Measurements from ENCODE around the gene VWC2.
"Not testable (repeated sequence)": the region's sequence is repeated elsewhere in the genome, so short reads cannot be mapped to it uniquely, and the experiment has no call there.

Gene VWC2

GRCh38 chr7:49845626-49846025, 72.2 kb downstream of the VWC2 start:
- H3K27me3 ChIP-seq (ENCODE audit: control insufficient read depth in 1 of 2, insufficient read depth in 2 of 2, low read length in 2 of 2), result no peaks in the 10 kb centered on the region
- no peak overlapping the region for H3K9ac ChIP-seq (ENCODE audit: low read depth in 1 of 2, low read length in 2 of 2)
- H3K36me3 ChIP-seq (ENCODE audit: control insufficient read depth in 1 of 2, insufficient read depth in 2 of 2, low read length in 2 of 2), result no peaks in the 10 kb centered on the region
- H3K27ac ChIP-seq (ENCODE audit: low read depth, low read length), result no peak overlapping the region
- no peaks in the 10 kb centered on the region for H3K4me1 ChIP-seq (ENCODE audit: control insufficient read depth in 1 of 2, insufficient read depth in 2 of 2, low read length in 2 of 2)
- no peak overlapping the region for H3K4me3 ChIP-seq (ENCODE audit: low read depth in 1 of 2, low read length in 2 of 2)
- no peaks in the 10 kb centered on the region for H3K9me3 ChIP-seq (ENCODE audit: control insufficient read depth in 1 of 2, low read length in 2 of 2)

- H3K4me3 ChIP-seq (ENCODE audit: low read depth in 1 of 2, low read length in 2 of 2), result no peak overlapping the region
- no peaks in the 10 kb centered on the region for H3K4me1 ChIP-seq (ENCODE audit: control insufficient read depth in 1 of 2, insufficient read depth in 2 of 2, low read length in 2 of 2)
- no peaks in the 10 kb centered on the region for H3K9me3 ChIP-seq (ENCODE audit: control insufficient read depth in 1 of 2, low read length in 2 of 2)
- no peak overlapping the region for H3K27ac ChIP-seq (ENCODE audit: low read depth, low read length)
- H3K27me3 ChIP-seq (ENCODE audit: control insufficient read depth in 1 of 2, insufficient read depth in 2 of 2, low read length in 2 of 2), result no peaks in the 10 kb centered on the region
- H3K36me3 ChIP-seq (ENCODE audit: control insufficient read depth in 1 of 2, insufficient read depth in 2 of 2, low read length in 2 of 2), result no peaks in the 10 kb centered on the region
- H3K9ac ChIP-seq (ENCODE audit: low read depth in 1 of 2, low read length in 2 of 2), result no peak overlapping the region
Measured at GRCh38 chr7:49848211-49848841, 74.9 kb downstream of the VWC2 start.

DNA sequence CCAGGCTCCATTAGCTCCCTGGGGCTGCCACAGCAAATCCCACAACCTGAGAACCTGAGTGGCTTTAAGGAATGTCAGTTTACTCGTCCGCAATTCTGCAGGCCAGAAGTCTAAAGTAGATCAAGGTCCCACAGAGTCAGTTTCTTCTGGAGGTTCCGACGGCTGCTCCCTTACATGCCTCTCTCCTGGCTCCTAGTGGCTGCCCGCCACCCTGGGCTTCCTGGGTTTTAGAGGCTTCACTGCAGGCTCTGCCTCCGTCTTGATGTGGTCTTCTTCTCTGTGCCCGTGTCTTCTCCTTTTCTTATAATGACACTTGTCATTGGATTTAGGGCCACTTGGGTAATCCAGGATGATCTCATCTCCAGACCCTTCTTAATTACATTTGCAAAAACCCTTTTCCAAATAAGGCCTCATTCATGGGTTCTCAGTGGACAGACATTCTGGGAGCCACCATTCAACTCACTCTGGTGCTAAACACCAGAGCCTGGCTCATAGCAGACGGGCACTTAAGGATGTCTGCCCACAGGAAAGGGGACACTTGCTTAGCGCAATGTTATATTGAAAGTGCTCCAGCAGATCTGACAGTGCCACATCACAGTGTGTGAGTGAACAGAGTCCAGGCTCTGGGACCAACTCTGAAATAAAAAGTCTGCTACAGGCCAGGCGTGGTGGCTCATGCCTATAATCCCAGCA, 77.6 kb downstream of the VWC2 start:
- no peaks in the 10 kb centered on the region for H3K36me3 ChIP-seq (ENCODE audit: control insufficient read depth in 1 of 2, insufficient read depth in 2 of 2, low read length in 2 of 2)
- no peak overlapping the region for H3K27ac ChIP-seq (ENCODE audit: low read depth, low read length)
- H3K9me3 ChIP-seq (ENCODE audit: control insufficient read depth in 1 of 2, low read length in 2 of 2), result no peaks in the 10 kb centered on the region
- H3K4me3 ChIP-seq (ENCODE audit: low read depth in 1 of 2, low read length in 2 of 2), result no peak overlapping the region
- no peaks in the 10 kb centered on the region for H3K27me3 ChIP-seq (ENCODE audit: control insufficient read depth in 1 of 2, insufficient read depth in 2 of 2, low read length in 2 of 2)
- H3K9ac ChIP-seq (ENCODE audit: low read depth in 1 of 2, low read length in 2 of 2), result no peak overlapping the region
- H3K4me1 ChIP-seq (ENCODE audit: control insufficient read depth in 1 of 2, insufficient read depth in 2 of 2, low read length in 2 of 2), result no peaks in the 10 kb centered on the region

DNA sequence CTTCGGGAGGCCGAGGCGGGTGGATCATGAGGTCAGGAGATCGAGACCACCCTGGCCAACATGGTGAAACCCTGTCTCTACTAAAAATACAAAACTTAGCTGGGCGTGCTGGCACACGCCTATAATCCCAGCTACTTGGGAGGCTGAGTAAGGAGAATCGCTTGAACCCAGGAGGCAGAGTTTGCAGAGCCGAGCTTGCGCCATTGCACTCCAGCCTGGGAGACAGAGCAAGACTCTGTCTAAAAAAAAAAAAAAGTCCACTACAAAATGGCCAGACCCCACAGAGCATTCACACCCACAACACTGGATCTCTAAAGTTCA, 78.1 kb downstream of the VWC2 start:
- not testable (repeated sequence) for H3K4me3 ChIP-seq (ENCODE audit: low read depth in 1 of 2, low read length in 2 of 2); H3K9ac ChIP-seq (ENCODE audit: low read depth in 1 of 2, low read length in 2 of 2); H3K36me3 ChIP-seq (ENCODE audit: control insufficient read depth in 1 of 2, insufficient read depth in 2 of 2, low read length in 2 of 2); H3K9me3 ChIP-seq (ENCODE audit: control insufficient read depth in 1 of 2, low read length in 2 of 2); H3K27ac ChIP-seq (ENCODE audit: low read depth, low read length); H3K27me3 ChIP-seq (ENCODE audit: control insufficient read depth in 1 of 2, insufficient read depth in 2 of 2, low read length in 2 of 2); H3K4me1 ChIP-seq (ENCODE audit: control insufficient read depth in 1 of 2, insufficient read depth in 2 of 2, low read length in 2 of 2)

GRCh38 chr7:49852619-49853462, 79.4 kb downstream of the VWC2 start:
- no peaks in the 10 kb centered on the region for H3K36me3 ChIP-seq (ENCODE audit: control insufficient read depth in 1 of 2, insufficient read depth in 2 of 2, low read length in 2 of 2)
- no peak overlapping the region for H3K4me3 ChIP-seq (ENCODE audit: low read depth in 1 of 2, low read length in 2 of 2)
- no peak overlapping the region for H3K9ac ChIP-seq (ENCODE audit: low read depth in 1 of 2, low read length in 2 of 2)
- no peak overlapping the region for H3K27ac ChIP-seq (ENCODE audit: low read depth, low read length)
- no peaks in the 10 kb centered on the region for H3K4me1 ChIP-seq (ENCODE audit: control insufficient read depth in 1 of 2, insufficient read depth in 2 of 2, low read length in 2 of 2)
- no peaks in the 10 kb centered on the region for H3K27me3 ChIP-seq (ENCODE audit: control insufficient read depth in 1 of 2, insufficient read depth in 2 of 2, low read length in 2 of 2)
- no peaks in the 10 kb centered on the region for H3K9me3 ChIP-seq (ENCODE audit: control insufficient read depth in 1 of 2, low read length in 2 of 2)

DNA sequence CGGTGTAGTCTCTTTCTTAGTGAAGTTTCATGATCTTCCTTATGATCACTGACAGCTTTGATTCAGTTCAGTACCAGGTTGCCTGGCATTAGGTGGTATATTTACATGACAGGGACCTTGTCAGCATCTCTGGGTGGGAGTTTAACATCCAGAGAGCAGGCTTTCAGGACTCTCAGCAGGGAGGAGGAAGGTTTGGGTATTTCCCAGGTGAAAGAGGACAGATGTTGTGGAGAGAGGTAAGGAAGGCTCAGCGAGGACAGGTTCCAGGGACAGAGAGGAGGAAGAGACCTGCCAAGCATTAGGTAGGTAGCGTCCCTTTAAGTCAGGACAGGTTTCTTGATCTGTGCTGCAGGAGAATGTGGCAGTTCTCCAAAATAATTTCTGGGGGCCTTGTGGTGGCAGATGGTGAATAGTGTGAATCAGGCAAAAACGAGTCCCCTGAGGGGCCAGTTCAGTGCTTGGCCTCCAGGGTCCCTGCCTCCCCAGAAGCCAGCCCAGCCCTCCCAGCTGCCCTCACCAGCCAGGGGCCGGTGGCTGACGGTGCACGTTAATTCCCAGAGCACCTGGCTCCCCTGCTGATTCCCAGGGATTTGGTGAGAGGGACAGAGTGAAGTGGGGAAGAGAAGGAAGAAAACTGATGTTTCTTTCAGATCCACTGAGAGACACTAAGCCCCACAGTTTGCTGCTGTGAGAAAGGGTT, 82.0 kb downstream of the VWC2 start:
- Histone ChIP-seq H3K36me3 (ENCODE audit: control insufficient read depth in 1 of 2, insufficient read depth in 2 of 2, low read length in 2 of 2) (no peaks in the 10 kb centered on the region), H3K9me3 (ENCODE audit: control insufficient read depth in 1 of 2, low read length in 2 of 2) (no peaks in the 10 kb centered on the region), H3K9ac (ENCODE audit: low read depth in 1 of 2, low read length in 2 of 2) (no peak overlapping the region), H3K4me3 (ENCODE audit: low read depth in 1 of 2, low read length in 2 of 2) (no peak overlapping the region), H3K4me1 (ENCODE audit: control insufficient read depth in 1 of 2, insufficient read depth in 2 of 2, low read length in 2 of 2) (no peaks in the 10 kb centered on the region), H3K27me3 (ENCODE audit: control insufficient read depth in 1 of 2, insufficient read depth in 2 of 2, low read length in 2 of 2) (no peaks in the 10 kb centered on the region), H3K27ac (ENCODE audit: low read depth, low read length) (no peak overlapping the region)

GRCh38 chr7:49860293-49860692, 86.9 kb downstream of the VWC2 start:
- Histone ChIP-seq H3K27ac (ENCODE audit: low read depth, low read length) (no peak overlapping the region), H3K9ac (ENCODE audit: low read depth in 1 of 2, low read length in 2 of 2) (no peak overlapping the region), H3K4me1 (ENCODE audit: control insufficient read depth in 1 of 2, insufficient read depth in 2 of 2, low read length in 2 of 2) (no peaks in the 10 kb centered on the region), H3K27me3 (ENCODE audit: control insufficient read depth in 1 of 2, insufficient read depth in 2 of 2, low read length in 2 of 2) (no peaks in the 10 kb centered on the region), H3K9me3 (ENCODE audit: control insufficient read depth in 1 of 2, low read length in 2 of 2) (no peaks in the 10 kb centered on the region), H3K4me3 (ENCODE audit: low read depth in 1 of 2, low read length in 2 of 2) (no peak overlapping the region), H3K36me3 (ENCODE audit: control insufficient read depth in 1 of 2, insufficient read depth in 2 of 2, low read length in 2 of 2) (no peaks in the 10 kb centered on the region)

GRCh38 chr7:49866076-49866735, 92.8 kb downstream of the VWC2 start:
- Histone ChIP-seq H3K9ac (ENCODE audit: low read depth in 1 of 2, low read length in 2 of 2) (no peak overlapping the region), H3K4me1 (ENCODE audit: control insufficient read depth in 1 of 2, insufficient read depth in 2 of 2, low read length in 2 of 2) (no peaks in the 10 kb centered on the region), H3K9me3 (ENCODE audit: control insufficient read depth in 1 of 2, low read length in 2 of 2) (peaks cover 0 to 2% of the 10 kb centered on the region in 2 donors), H3K36me3 (ENCODE audit: control insufficient read depth in 1 of 2, insufficient read depth in 2 of 2, low read length in 2 of 2) (no peaks in the 10 kb centered on the region), H3K27ac (ENCODE audit: low read depth, low read length) (no peak overlapping the region), H3K4me3 (ENCODE audit: low read depth in 1 of 2, low read length in 2 of 2) (no peak overlapping the region), H3K27me3 (ENCODE audit: control insufficient read depth in 1 of 2, insufficient read depth in 2 of 2, low read length in 2 of 2) (no peaks in the 10 kb centered on the region)

GRCh38 chr7:49866910-49867309, 93.5 kb downstream of the VWC2 start:
- Histone ChIP-seq H3K9me3 (ENCODE audit: control insufficient read depth in 1 of 2, low read length in 2 of 2) (peaks cover 0 to 2% of the 10 kb centered on the region in 2 donors), H3K36me3 (ENCODE audit: control insufficient read depth in 1 of 2, insufficient read depth in 2 of 2, low read length in 2 of 2) (no peaks in the 10 kb centered on the region), H3K4me1 (ENCODE audit: control insufficient read depth in 1 of 2, insufficient read depth in 2 of 2, low read length in 2 of 2) (no peaks in the 10 kb centered on the region), H3K9ac (ENCODE audit: low read depth in 1 of 2, low read length in 2 of 2) (no peak overlapping the region), H3K27ac (ENCODE audit: low read depth, low read length) (no peak overlapping the region), H3K4me3 (ENCODE audit: low read depth in 1 of 2, low read length in 2 of 2) (no peak overlapping the region), H3K27me3 (ENCODE audit: control insufficient read depth in 1 of 2, insufficient read depth in 2 of 2, low read length in 2 of 2) (no peaks in the 10 kb centered on the region)
